NCI-H128 (cell line): ENCODE data around the gene CREB1.
A peak's percentile ranks its signal among the peaks of the same experiment; 100 is the strongest.
"Not testable (repeated sequence)": the region's sequence is repeated elsewhere in the genome, so short reads cannot be mapped to it uniquely, and the experiment has no call there.

Experiments used
- DNase-seq: peaks from one replicate; lab custom pipeline; 2025; ENCODE audit not compliant: unreplicated experiment; lab: John Stamatoyannopoulos, UW

Gene CREB1

GRCh38 chr2:207614824-207615223 lies 85.1 kb downstream of the CREB1 start:
- DNase-seq, result no peak

DNA sequence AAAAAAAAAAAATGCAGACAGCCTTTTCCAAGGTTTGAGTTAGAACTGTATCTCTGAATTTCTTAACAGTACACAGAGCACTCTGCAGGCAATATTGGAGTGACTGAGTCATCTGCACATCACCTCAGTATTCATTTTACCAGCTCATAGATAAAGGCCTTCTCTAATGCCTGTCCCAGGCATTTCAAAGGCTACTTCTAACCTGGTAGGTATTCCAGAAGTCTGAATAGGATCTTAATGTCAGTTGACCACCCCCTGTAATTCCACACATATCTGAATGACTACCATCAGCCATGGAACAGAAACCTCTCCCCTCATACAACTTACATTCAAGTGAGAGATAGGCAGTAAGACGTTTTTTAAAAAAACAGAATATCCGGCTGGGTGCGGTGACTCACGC lies 86.4 kb downstream of the CREB1 start:
- DNase-seq, result no peak

DNA sequence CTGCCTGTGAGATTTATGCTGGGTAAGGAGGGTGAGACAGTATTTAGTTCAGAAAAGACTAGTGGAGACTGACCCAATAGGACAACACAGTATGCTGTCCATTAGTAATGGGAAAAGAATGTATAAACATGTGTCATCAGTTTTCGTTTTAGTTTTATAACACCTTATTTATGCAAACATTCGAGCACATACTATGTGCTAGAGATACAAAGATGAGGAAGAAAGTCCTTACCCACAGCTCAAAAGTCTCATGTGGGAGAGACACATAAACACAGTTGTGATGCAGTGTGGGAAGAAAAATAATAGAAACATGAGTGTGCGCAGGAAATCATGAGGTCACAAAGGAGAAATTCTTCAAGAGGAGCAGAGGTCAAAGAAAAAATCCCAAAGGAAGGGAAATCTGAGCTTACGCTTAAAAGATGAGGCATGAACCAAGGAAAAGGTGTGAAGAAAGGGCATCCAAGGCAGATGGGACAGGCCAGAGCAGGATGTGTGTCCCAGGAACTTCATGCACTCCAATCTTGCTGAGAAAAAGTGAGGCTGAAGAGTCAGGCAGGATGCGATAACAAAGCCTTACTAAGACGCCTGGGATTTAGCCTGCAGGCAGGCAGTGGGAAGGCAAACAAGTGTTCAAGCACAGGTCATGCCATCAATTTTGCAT lies 87.4 kb downstream of the CREB1 start:
- no peak for DNase-seq

GRCh38 chr2:207619764-207620203 lies 90.0 kb downstream of the CREB1 start:
- DNase-seq, result no peak

GRCh38 chr2:207621501-207622039 lies 91.8 kb downstream of the CREB1 start:
- DNase-seq, result no peak

- no peak for DNase-seq
Observed at GRCh38 chr2:207624185-207625013, 94.6 kb downstream of the CREB1 start.

- DNase-seq, result peak; percentile 54
Observed at GRCh38 chr2:207625014-207625907, 95.5 kb downstream of the CREB1 start, which contains the start of gene METTL21A. Gene METTL21A, minus strand, starts transcription at chr2:207625394. Its CDS starts 1,019 bp downstream, at chr2:207624375.

DNA sequence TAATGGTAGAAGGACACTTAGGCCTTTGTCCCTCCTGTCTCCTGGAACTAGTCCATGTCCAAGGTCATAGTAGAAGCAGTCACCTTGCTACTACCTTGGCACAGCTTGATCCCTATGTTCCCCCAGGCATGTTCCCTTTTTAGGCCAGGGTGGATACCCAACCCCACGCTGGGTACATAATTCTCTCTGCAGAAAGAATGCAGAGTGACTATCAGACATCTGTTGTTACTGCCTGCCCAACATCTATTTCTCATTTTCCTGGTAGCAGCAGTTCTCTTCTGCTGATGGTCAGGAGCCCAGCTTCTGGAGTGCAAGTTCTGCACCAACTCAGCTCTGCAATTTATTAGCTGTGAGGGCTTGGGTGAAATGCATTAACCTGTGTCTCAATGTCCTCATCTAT lies 99.8 kb downstream of the CREB1 start:
- DNase-seq, result no peak

DNA sequence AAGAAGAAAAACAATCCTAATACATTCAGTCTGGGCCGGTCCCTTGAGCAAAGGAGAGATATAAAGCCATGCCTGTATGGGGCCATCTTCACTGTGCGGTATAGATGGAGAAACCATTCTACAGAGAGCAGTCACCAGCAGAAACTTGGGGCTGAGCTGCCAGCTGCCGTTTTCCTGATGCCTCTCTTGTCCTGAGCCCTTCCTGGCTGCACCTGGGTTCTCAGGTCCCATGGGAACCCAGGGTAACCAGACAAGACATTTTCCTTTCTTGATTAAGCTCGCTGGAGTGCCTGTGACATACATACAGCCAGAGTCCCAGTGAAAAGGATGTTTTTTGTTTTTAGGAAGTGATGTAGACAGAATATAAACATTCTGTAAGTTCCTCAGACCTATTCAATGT lies 100.7 kb downstream of the CREB1 start:
- DNase-seq, result no peak

DNA sequence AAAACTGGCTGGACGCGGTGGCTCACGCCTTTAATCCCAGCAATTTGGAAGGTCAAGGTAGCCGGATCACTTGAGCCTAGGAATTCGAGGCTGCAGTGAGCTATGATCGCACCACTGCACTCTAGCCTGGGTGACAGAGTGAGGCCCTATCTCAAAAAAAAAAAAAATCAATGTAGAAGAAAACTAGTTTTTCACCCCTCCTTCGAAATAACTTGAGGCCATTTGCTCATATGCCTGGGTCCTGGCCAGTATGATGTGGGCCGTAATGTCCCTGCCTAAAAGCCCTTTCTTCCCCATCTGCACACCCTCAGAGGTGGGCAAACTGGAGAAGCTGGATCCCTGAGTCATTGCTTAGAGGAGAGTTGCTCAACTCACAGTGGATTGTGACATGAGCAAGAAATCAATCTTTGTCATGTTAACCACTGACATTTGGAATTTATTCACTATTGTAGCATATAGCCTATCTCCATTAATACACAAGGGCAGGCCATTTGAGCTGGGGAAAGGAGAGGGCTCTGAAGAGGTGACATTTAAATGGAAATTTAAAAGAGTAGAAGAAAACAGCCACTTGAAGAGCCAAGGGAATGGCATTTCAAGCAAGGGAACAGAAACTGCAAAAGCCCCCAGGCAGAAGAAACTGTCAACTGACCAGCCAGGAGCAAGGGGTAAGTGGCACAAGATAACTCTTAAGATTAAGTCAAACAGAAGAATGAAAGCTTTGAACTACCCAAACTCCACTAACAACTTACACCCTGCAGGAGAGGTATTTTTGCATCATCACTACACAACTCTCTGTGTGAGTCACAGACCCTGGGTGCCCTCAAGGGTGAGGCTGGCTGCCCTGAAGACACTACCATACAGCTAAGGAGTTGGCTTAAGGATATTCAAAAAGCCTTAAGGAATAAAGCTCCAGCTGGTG lies 103.1 kb downstream of the CREB1 start:
- no peak for DNase-seq

DNA sequence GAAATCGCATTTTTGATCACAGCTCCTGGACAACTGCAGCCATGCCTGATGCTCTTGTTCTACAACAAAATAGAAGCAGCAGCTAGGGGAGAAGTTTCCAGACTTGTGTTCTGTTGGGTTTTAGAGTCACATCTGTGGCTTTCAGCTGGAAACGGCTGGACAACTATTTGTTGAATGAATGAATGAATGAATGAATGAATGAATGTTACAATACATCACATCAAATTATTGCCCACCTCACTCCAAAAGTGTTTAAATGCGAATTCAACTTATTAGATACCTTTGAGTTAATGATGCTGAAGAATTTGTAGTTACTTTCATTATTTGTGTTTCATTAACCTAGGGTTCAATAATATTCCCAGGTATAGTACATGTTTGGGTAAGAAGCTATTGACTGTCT lies 103.9 kb downstream of the CREB1 start:
- no peak for DNase-seq

DNA sequence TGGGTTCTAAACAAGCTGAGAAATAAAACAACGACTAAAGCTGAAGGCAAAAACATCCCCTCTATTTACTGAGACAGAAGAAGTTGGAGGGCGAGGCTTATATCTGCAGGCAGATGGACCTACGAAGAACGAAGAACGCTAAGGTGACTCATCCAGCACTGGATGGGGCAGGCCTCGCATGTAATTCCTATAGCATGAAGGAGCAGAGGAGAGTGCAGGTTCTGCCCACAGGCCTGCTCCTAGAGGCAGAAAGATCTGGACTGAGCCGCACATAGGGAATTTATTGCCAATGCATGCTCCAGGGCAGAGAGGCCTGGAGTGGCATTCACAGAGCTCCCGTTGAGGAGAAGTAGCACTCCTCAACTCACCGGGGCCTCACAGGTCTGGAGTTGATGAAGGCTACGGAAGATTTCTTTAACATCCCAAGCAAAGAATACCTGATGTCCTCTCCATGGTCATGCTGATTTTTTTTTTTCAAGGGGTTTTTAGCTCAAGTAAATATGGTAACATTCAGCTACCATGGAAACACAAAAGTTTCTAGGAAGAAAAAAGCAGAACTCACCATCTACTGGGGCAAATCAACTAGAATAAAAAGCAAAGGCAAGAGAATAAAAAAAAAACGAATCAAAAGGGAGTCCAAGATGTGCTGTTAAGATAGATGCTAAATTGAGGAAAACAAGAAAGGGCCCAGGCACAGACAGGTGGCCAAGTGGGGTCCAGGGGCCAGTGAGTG lies 105.9 kb downstream of the CREB1 start:
- no peak for DNase-seq

GRCh38 chr2:207639288-207639687 lies 109.5 kb downstream of the CREB1 start:
- not testable (repeated sequence) for DNase-seq

- no peak for DNase-seq
Observed at GRCh38 chr2:207640160-207640559, 110.4 kb downstream of the CREB1 start.

GRCh38 chr2:207640661-207641060 lies 110.9 kb downstream of the CREB1 start:
- DNase-seq, result no peak

GRCh38 chr2:207643892-207644291 lies 114.1 kb downstream of the CREB1 start:
- DNase-seq, result no peak

DNA sequence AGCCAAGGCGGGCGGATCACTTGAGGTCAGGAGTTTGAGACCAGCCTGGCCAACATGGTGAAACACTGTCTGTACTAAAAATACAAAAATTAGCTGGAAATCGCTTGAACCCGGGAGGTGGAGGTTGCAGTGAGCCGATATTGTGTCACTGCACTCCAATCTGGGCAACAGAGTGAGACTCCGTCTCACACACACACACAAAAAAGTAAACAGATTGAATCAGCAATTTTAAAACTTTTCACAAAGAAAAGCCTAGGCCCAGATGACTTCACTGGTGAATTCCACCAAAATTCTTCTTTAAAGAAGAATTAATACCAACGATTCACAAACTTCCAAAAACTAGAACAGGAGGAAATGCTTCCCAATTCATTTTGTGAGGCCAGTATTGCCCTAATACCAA lies 116.8 kb downstream of the CREB1 start:
- DNase-seq, result not testable (repeated sequence)
